ENCODE measurements around the gene YPEL2. TPM values are rescaled to one million over a fixed set of nuclear protein-coding genes. Genes with fewer than 3 reads are reported as not detected.
A peak's percentile ranks its signal among the peaks of the same experiment; 100 is the strongest.

Gene YPEL2
- polyA plus RNA-seq, 1 of the 3 experiments (the other 2 are of a cell fraction), result 3.2 TPM

DNA sequence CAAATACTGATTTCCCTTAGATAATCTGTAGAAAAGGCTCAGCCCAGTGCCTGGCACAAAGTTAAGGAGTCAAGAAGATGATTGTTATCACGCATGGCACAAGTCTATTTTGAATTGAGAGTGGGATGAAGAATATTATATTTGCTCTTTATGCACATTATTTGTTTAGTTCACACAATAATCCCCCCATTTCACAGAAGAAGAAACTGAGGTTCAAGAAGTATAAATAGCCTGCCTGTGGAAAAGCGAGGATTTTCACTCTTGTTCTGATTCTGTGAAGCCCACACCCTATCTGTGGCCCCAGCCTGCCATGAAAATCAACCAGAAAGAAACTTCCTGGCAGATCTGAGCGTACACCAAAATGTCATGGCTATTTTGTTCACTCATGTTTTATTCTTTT, 73.0 kb downstream of the YPEL2 start:
- Histone ChIP-seq H3K4me3 (ENCODE audit: low read depth in 2 of 2, low read length in 1 of 2) (no peak overlapping the region), H3K27ac (ENCODE audit: low read depth in 2 of 2, low read length in 1 of 2) (no peak overlapping the region), H3K9ac (no peak overlapping the region), H3K36me3 (replicated peaks in 1 of 2; ENCODE audit: control insufficient read depth in 1 of 2, insufficient read depth in 2 of 2, low read length in 1 of 2) (no peaks in the 10 kb centered on the region), H3F3A (replicated peaks; ENCODE audit: insufficient read depth) (peaks cover 13% of the 10 kb centered on the region), H4K20me1 (ENCODE audit: insufficient read depth) (no peaks in the 10 kb centered on the region), H3K9me3 (no peaks in the 10 kb centered on the region), H3K79me2 (ENCODE audit: insufficient read depth) (no peaks in the 10 kb centered on the region), H2AFZ (ENCODE audit: low read depth) (no peak overlapping the region), H3K27me3 (ENCODE audit: insufficient read depth) (no peaks in the 10 kb centered on the region), H3K4me1 (ENCODE audit: control insufficient read depth in 1 of 2, insufficient read depth in 2 of 2, low read depth in 1 of 2, low read length in 1 of 2) (peaks cover 9 to 51% of the 10 kb centered on the region in 2 experiments; a peak in 2 of 4 replicates), H3K4me2 (no peak overlapping the region), H3K9me2 (no peaks in the 10 kb centered on the region)
- CTCF ChIA-PET, result interaction anchor here (0.7 to 6.5 kb wide), 11 partner anchors 17 to 342 kb away, joined by 3 to 30 read pairs (median 7); no protein-coding TSS in a partner anchor
- no peak for DNase-seq
- POLR2A ChIA-PET, result no interaction called here
- no peak for TF ChIP-seq MXI1 (IDR thresholded peaks at IDR 0.05; ENCODE audit: low read depth, low read length)
- TF ChIP-seq EP300 (IDR thresholded peaks at IDR 0.05; ENCODE audit: borderline replicate concordance in 1 of 2, low read depth in 1 of 2, low read length in 1 of 2), result no peak
- TF ChIP-seq FOXM1 (IDR thresholded peaks at IDR 0.05; ENCODE audit: low read depth), result no peak
- TF ChIP-seq GABPA (IDR thresholded peaks at IDR 0.05; ENCODE audit: low read depth), result no peak
- TF ChIP-seq TCF12 (IDR thresholded peaks at IDR 0.05), result no peak
- no peak for TF ChIP-seq IRF3 (IDR thresholded peaks at IDR 0.05; ENCODE audit: low read depth, low read length)
- TF ChIP-seq RAD21 (IDR thresholded peaks at IDR 0.05; ENCODE audit: low read length), result no peak
- WGBS (ENCODE audit: low lambda C conversion rate), result 78% methylated on average over 3 of the region's 3 CpGs

DNA sequence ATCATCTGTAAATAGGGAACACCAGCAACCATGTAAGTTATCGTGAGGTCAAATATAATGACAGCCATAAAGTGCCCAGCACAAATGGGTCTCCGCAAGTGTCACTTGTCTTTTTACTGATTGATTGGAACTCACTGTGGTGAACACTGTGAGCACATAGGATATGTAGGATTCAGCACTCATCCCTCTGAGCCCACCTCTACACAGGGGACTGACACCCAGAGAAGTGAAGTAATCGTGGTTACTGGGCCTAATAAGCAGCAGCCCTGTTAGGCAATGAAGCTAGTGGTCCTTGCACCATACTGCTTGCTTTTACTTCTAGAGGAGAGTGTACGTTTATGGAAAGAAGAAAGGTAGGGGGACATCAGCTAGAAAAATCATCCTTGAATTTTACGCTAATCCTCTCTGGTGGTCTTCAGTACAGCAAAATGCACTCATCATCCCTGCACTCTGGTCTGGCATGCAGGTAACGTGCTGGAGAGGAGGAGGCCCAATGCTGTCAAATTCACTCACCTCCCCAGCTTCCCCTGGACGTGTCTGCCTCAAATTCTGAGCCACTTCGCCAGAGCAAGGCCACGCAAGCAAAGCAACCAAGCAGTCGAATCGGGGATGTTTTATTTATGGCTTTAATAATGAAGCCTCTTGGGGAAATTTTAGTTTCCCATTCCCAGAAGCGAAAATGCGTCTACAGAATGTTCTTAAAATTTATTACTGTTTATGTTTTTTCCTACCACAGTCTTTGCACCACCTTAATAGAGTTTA, 74.7 kb downstream of the YPEL2 start:
- Histone ChIP-seq H3F3A (replicated peaks; ENCODE audit: insufficient read depth) (peaks cover 13% of the 10 kb centered on the region), H3K27ac (ENCODE audit: low read depth in 2 of 2, low read length in 1 of 2) (peak overlapping the region; percentile 85 to 88), H3K9me3 (no peaks in the 10 kb centered on the region), H3K4me3 (ENCODE audit: low read depth in 2 of 2, low read length in 1 of 2) (no peak overlapping the region), H3K79me2 (ENCODE audit: insufficient read depth) (no peaks in the 10 kb centered on the region), H3K9me2 (no peaks in the 10 kb centered on the region), H3K9ac (no peak overlapping the region), H3K27me3 (ENCODE audit: insufficient read depth) (no peaks in the 10 kb centered on the region), H4K20me1 (ENCODE audit: insufficient read depth) (no peaks in the 10 kb centered on the region), H3K4me2 (peak overlapping the region; percentile 74), H3K4me1 (ENCODE audit: control insufficient read depth in 1 of 2, insufficient read depth in 2 of 2, low read depth in 1 of 2, low read length in 1 of 2) (peaks cover 9 to 36% of the 10 kb centered on the region in 2 experiments; a peak in 2 of 4 replicates), H2AFZ (ENCODE audit: low read depth) (peak overlapping the region; percentile 3; the same call in 1 of the 2 replicates), H3K36me3 (replicated peaks in 1 of 2; ENCODE audit: control insufficient read depth in 1 of 2, insufficient read depth in 2 of 2, low read length in 1 of 2) (peaks cover 0 to 3% of the 10 kb centered on the region in 2 experiments)
- CTCF ChIA-PET, result interaction anchor here (0.7 to 3.6 kb wide), 7 partner anchors 12 to 76 kb away, joined by 3 to 14 read pairs (median 3); no protein-coding TSS in a partner anchor
- DNase-seq, result no peak
- TF ChIP-seq ELF1 (IDR thresholded peaks at IDR 0.05) (no peak), NRF1 (IDR thresholded peaks at IDR 0.05; ENCODE audit: low read depth, low read length) (no peak), YY1 (IDR thresholded peaks at IDR 0.05; ENCODE audit: low read depth) (no peak)
- POLR2A ChIA-PET, result interaction anchor here (1.3 kb wide), 1 partner anchor 19 kb away, joined by 4 read pairs; no protein-coding TSS in a partner anchor
- 85% methylated on average over 13 of the region's 13 CpGs for WGBS (ENCODE audit: low lambda C conversion rate)

All from SK-N-SH (cell line).